Measurements from ENCODE around the gene SKAP2.

DNA sequence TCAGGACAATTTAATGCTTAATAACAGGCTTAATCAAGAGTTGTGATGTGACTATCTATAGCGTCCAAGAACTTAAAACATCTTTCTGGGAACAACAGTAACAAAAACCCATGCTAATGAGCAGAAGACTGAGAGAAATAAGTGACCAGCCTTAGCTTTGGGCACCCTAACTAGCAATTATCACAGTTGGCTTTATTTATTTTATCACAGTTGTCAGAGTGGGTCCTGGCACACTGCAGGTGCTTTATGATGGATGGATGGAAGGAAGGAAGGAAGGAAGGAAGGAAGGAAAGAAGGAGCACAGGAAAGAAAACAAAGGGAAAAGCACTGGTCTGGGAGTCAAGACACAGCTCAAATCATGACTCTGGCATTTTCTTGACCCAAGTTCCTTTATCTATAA, 181.1 kb downstream of the SKAP2 start:
- no peak for TF ChIP-seq EZH2 (IDR thresholded peaks at IDR 0.05; ENCODE audit: low read length, unreplicated experiment)
- TF ChIP-seq, protein P1, sequence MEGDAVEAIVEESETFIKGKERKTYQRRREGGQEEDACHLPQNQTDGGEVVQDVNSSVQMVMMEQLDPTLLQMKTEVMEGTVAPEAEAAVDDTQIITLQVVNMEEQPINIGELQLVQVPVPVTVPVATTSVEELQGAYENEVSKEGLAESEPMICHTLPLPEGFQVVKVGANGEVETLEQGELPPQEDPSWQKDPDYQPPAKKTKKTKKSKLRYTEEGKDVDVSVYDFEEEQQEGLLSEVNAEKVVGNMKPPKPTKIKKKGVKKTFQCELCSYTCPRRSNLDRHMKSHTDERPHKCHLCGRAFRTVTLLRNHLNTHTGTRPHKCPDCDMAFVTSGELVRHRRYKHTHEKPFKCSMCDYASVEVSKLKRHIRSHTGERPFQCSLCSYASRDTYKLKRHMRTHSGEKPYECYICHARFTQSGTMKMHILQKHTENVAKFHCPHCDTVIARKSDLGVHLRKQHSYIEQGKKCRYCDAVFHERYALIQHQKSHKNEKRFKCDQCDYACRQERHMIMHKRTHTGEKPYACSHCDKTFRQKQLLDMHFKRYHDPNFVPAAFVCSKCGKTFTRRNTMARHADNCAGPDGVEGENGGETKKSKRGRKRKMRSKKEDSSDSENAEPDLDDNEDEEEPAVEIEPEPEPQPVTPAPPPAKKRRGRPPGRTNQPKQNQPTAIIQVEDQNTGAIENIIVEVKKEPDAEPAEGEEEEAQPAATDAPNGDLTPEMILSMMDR (conservative IDR thresholded peaks at IDR 0.05; ENCODE audit: low read depth, low read length), result no peak
